ENCODE data around the gene VWA2. TPM values are rescaled to one million over a fixed set of nuclear protein-coding genes. Genes with fewer than 3 reads are reported as not detected.

The VWA2 gene, protein sequence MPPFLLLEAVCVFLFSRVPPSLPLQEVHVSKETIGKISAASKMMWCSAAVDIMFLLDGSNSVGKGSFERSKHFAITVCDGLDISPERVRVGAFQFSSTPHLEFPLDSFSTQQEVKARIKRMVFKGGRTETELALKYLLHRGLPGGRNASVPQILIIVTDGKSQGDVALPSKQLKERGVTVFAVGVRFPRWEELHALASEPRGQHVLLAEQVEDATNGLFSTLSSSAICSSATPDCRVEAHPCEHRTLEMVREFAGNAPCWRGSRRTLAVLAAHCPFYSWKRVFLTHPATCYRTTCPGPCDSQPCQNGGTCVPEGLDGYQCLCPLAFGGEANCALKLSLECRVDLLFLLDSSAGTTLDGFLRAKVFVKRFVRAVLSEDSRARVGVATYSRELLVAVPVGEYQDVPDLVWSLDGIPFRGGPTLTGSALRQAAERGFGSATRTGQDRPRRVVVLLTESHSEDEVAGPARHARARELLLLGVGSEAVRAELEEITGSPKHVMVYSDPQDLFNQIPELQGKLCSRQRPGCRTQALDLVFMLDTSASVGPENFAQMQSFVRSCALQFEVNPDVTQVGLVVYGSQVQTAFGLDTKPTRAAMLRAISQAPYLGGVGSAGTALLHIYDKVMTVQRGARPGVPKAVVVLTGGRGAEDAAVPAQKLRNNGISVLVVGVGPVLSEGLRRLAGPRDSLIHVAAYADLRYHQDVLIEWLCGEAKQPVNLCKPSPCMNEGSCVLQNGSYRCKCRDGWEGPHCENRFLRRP
- total RNA-seq = not detected in 2 replicates

DNA sequence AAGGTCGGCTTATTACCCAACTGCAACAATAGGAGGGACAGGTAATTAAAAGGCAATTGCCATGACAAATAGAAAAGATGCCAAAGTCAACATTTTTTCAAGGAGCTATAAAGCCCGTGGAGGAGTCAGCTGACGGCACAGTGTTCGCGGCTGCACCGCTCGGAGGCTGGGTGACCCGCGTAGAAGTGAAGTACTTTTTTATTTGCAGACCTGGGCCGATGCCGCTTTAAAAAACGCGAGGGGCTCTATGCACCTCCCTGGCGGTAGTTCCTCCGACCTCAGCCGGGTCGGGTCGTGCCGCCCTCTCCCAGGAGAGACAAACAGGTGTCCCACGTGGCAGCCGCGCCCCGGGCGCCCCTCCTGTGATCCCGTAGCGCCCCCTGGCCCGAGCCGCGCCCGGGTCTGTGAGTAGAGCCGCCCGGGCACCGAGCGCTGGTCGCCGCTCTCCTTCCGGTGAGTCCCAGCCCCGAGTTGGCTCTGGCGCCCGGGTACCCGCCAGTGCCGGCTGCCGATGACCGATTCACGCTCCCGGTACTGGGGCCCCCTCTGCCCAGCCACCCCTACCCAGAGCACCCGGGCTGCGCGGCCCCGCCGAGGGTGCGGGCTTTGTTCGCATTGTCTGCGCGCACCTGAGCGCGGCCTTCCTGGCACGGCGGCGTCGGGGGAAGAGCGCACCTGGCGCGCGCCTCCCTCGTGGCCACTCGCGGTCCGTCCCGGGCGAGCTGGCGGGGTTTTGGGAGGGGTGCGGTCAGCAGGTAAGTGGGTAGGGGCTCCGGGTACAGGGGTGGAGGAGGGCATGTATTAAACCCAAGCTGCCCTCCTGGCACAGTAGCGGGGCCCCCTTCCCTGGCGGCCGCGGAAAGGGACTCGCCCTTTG lies at the start of gene VWA2:
Gene VWA2 (plus strand): TSS at position 138 of the 877 bp plus-strand sequence. CDS start 9,460 bp downstream, outside the sequence.
- peak; percentile 20 for DNase-seq

DNA sequence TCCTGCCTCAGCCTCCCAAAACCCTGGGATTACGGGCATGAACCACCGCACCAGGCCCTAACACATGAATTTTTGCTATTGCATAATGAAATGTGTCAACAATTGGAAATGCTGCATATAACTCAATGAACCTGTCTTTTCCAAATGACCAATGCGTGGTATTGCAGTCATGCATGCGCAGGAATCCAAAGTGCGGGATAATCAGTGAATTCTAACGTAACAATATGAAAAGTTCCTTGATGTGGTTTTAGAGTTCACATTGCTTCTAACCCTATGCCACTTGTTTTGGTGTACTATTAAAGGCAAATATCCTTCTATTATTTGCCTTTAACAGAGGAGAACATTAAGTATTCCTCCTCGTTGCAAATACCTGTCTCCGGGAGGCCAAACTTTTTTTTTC lies 49.4 kb upstream of the VWA2 start:
- no peak for DNase-seq

DNA sequence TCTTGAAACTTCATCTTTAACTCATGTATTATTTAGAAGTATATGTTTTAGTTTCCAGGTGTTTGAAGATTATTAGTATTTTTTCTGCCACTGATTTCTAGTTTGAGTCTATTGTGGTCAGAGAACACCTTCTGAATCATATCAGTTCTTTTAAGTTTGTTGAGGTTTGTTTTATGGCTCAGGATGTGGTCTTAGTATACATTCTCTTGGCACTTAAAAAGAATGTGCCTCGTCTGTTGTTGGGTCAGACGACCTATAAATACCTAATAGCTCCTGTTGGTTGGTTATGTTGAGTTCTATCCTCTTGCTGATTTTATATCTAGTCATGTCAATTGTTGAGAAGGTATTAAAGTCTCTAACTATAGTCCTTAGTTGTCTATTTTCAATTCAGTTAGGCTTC lies 44.0 kb upstream of the VWA2 start:
- DNase-seq = no peak

DNA sequence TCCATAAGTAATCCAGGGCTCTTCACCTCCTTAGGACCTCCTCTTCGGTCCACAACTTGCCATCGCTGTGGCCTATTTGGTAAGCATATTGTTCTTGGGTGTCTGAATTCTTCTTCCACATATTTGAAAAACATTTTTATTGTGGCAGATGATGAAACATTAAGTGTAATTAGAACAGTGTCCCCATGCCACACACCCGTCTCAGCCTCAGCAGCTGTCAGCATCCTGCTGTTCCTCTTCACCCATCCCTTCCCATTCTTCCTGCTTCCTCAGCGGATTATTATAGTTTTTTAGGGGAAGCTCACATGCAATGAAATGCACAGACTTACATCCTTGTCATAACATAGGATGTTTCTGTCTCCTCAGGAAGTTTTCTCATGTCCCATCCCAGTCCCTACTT lies 39.8 kb upstream of the VWA2 start:
- DNase-seq = no peak

DNA sequence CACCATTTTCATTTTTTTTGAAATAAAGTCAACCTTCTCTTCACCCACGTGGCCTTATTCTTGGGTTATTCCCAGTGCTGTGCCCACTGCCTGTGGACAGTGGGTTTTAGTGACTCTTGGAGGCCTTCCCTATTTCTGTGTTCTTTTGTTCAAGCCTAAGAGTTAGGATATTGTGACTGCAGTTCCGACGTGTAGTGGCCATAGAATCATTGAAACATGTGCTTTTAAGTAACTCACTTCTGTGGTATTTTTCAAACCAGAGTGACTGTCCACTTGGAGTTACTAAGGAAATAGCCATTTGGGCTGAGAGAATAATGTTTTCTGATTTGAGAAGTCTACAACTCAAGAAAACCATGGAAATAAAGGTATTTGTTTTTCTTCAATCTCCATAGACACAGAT lies 36.2 kb upstream of the VWA2 start:
- no peak for DNase-seq

DNA sequence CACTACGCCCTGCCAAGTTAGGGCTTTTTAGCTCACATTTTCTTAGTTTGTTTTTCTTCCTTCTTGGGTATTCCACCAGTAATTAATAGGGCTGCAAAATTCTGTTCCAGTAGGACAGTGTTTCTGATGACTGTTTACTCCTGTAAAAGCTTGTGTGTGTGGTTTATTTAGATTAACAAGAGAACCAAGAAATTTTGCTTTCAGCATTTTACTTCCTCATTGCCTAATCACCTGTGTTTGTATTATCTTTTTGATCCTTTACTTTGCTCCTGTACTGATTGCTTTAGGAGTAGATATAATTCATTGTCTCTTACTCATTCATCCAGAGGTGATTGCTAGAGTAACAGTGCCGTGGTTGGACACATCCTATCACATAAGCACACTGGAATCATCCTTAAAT lies 32.2 kb upstream of the VWA2 start:
- DNase-seq = no peak

DNA sequence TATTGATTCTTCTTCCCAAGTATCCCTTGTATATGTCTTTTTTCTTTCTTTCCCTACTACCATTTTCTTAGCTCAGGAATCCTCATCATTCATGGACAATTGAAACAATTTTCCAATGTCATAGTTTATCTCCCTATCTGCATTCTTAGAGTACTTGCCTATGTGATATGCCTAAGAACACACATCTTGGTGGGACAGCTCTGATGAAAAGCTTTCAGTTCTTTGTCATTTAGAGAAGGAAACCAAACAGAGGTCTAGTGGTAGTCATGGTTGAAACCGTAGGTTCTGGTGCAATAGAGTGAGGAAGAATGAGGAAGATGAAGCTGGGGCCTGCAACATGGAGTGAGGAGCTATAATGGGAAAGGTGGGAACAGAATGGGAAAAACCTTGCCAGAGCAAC lies 31.7 kb upstream of the VWA2 start:
- no peak for DNase-seq

DNA sequence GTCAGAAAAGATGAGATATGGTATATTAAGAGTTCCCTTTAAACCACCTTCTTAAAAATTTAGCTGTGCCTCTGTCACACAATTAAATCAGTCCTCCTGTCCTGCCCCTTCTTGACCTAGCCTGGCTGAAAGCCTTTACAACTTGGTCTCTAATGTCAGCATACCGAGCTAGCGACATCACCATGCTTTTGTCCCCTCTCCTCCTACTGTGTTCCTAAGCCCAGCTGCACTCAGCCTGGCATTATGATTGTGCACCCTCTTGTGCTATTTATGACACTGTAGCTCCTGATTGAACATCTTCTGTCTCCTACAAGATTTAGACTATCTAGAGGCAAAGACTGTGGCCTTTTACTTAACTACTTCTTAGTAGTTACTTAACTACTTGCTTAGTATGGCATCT lies 30.7 kb upstream of the VWA2 start:
- DNase-seq = no peak

DNA sequence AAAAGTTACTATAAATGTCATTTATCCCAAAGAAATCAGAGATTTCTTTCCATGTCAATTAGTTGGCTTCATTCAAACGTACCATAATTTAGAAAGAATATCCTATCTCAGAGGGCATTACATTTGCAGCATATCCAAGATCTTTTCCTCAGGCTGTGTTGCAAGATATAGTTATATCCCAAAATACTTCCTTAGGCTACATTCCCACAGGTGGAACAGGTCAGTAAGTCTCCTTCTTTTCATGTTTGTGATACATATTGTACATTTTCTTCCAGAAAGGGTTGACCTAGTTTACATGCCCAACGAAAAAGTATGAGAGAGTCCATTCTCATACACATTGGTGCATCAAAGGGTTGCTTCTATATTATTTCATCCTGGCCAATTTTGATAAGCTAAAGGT lies 26.9 kb upstream of the VWA2 start:
- no peak for DNase-seq

DNA sequence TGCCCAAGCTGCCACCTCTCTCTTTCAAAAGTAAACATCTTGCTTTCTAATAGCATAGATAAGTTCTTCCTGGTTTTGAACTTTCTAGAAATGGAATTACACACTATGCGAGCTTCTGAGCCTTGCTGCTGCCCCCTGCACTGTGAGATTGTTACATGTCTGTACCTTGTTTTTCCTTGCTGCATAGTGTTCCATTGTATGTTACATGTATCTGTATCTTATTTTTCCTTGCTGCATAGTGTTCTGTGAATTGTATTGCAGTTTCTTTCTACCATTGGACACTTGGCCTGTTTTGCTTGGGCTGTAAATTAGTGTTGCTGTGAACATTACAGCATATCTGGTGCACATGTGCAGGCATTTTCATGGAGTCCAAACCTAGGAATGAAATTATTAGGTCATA lies 24.0 kb upstream of the VWA2 start:
- no peak for DNase-seq

DNA sequence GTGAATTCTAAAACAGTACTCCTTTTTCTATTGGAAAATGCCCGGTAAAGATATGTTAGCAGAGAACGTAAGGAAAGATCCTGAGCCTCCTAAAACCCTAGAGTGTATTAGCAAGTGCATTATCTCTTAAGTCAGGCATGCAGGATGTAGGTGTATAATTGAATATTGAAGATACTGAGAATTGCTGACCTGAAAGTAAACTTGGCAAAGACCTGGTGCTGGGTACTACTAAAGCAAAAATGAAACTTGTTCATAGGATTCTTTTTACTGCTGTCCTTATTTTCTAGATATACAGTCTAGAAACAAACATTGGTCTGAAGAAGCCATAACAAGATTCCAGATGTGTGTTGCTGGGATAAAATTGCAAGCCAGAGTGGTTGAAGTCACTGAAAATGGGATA lies 18.8 kb upstream of the VWA2 start:
- DNase-seq = no peak

DNA sequence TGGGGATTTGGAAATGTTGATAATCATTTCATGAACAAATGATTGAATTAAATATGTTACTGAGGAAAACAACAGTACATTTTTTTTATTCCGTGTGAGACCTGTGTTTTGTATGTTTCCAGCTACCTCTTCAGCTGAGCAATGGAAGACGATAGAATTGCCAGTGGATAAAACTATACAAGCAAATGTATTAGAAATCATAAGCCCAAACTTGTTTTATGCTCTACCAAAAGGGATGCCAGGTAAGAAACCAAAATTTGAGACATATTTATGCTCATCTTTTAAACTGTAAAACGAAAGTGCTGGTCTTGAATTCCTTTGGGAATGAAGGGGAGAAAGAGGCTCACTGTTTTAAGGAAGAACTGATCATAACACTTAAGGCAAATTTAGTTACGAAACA lies 17.8 kb upstream of the VWA2 start:
- DNase-seq = no peak

DNA sequence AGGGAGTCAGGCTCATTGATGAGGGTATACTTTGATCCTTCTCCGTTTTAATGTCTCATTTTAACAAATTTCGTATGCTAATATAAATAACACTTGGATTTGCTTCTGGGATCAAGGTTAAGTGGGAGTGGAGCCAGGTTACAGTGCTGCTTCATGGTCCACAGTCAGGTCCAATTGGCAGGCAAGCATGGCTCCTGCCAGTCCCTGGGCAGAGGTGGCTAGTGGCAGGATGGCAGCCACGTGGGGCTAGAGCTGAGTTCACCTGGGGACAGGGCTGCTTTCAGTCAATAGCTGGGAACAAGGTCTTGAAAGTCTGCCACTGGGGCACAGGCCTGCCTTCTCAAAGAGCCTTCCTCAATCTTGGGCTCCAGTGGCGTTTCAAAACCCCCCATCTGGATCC lies 16.0 kb upstream of the VWA2 start:
- no peak for DNase-seq

DNA sequence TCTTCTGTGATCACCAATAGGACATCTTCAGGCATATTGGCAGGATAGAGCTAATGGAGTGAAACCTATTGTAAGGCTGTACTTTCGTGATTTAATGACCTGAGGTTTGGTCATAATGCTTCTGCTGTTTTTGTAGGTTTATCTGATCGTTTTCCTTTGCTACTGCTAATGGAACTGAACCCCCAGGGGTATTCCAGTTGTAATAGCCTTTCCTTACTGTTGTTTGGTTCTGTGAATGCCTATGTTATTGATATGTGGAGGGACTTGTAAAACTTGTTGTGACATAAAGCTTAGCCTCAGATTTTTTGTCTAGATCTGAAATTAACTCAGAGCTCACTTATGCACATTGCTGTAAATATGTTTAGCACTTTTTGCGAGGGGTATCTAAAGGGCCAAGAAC lies 10.9 kb upstream of the VWA2 start:
- DNase-seq = no peak

DNA sequence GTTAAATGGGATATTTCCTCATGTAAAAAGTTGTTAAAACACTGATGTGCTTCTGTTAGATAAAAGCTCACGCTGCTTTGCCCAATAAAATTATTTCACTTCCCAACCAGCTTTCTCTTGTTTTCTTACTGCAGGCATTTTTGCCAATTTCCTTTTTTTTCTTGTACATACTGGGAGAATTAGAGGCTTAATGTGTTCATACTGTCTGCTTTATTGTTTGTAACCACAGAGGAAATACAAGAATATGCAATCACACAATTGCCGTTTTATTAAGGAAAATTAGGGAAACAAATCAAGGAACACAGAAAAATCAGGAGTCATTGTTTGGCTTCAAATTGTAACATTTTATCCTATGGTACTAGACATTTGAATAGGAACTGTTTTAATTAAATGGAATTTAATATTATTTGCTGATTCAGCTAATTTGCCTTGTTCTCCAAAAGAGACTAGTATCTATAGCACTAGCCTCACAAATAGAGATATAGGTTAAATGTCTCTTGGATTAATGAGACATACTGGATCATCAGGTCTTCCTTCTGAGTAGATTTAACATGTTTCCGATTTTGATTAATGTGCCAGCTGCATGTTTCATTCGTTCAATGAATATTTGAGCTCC lies 6.4 kb upstream of the VWA2 start:
- DNase-seq = no peak

DNA sequence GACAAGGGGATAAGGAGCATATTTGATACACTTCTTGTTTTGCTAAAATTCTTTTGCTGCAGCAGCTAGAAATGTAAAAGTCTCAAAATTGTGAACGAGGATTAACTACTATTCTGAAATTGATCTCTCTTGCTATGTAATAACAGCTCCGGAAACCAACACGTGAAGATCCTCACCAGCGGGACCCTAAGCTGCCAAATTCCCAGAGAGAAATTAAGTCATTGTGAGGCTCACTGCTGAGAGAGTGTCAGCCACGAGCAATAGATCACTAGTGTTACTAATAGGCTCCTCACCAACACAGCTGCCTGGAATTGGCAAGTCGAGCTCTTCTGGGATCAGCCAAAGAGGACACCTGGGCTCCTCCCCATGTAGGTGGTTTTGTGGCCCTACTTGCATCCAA lies 5.6 kb upstream of the VWA2 start:
- DNase-seq = no peak

DNA sequence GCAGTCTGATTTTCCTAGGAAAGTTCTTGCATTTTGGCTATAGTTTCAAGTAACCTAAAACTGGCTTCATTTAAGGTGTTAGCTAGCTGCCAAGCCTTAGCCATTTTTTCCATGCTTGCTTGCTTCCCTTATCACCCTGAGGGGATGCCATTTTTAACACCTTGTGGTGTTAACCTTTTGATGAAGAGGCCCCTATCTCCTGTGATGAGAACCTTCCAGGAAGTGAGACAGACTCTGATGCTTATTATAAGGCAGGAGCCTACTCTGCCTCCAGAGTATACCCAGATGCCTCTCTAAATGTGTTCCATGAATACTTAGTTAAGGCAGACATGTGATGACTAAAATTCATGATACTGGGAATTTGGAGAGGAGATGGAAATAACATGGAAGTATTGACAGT lies 4.9 kb upstream of the VWA2 start:
- no peak for DNase-seq

DNA sequence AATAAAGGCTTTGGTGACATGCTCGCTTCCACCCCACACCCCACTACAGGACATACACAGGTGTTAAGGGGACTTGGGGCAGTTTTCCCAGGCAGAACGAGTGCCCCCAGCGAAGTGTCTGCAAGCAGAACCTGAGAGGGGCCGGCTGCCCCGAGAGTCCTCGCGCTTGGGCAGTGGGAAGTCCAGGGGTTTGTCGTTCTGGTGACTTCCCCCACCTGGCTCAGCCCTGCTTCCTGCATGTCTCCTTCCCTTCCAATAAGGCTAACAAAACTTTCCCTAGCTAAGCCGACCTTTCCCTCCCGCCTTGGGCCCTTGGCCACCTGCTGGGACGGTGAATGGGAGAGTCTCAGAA lies 916 bp downstream of the VWA2 start:
- no peak for DNase-seq

DNA sequence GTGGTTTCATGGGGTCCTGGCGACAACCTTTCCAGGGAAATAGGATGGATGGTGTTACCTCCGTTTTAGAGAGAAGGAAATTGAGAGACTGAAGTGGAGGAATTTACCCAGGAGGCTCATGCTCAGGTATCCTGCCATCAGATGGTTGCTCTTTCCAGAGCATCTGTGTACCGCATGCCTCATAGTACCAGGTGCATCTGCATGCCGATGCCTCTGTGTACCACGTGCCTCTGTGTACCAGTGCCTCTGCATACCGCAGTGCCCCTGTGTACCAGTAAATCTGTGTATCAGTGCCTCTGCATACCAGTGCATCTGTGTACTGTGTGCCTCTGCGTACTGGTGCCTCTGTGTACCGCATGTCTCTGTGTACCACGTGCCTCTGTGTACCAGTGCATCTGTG lies 3.2 kb downstream of the VWA2 start:
- DNase-seq = no peak

DNA sequence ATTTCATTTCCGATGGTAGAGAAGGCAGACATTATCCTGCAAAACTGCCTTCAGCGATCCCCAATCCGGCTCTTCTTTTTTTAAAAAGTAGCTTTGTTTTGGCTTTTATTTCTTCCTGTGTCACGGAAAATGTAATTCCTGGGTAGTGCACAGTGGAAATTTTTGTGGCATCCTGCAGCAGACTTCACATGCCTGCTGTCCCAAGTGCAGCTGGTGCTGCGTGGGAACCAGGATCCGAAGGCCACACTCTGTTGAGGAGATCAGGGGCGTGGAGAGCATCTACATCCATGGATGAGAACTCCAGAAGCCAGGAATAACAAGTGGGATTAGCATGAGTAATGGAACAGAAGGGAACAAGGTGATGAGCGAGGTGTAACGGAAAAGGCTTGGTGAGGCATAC lies 4.6 kb downstream of the VWA2 start:
- no peak for DNase-seq

DNA sequence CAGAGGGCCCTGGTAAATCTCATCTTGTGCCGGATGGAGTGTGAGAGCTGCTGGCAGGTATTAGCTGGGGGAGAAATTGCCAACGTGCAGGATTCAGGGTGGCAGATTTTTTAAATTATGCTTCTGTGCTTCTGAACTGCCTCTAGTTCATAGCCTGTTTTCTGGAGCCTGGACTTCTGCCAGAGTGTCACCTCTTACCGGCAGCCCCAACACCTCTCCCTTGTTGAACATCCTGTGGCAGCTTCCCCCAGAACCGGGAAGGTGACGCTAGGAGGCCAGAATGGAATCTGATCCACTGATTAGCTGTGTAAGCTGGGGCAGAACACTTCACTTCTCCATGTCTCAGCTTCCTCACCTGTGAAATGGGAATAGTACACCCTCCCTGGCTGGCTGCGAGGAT lies 5.1 kb downstream of the VWA2 start:
- no peak for DNase-seq

DNA sequence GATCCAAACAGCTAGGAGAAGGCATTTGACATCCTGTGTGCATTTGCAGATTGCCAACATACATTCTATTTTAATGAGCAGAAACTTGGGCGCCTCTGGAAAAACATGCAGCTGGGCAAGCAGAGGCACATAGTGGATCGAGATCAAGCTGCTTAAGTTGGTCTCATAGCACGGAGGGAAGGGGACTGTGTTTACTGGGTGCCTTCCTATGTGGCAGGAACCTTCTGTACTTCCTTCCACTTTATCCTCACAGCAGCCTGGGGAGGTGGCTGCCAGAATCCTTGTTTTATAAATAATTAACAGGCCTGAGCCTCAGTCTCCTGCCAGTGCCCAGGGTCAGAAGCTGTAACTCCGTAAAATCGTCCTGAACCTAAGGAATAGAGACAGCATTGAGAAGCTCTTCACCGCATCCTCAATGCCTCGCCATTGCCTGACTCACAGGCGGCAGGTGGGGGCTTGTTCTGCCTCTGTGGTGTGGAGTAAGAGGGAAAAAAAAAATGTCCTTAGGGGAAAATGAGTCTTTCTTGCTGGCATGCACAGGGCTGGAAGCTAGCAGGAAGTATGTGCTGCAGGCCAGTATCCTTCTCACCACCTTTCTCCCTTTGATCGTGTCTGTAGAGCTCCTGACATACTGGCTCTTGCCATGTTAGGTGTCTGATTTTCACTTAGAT lies 6.2 kb downstream of the VWA2 start:
- DNase-seq = no peak
